Stomach (tissue), 9 donors: ENCODE measurements around the gene ERC1. TPM values are rescaled to one million over a fixed set of nuclear protein-coding genes. Genes with fewer than 3 reads are reported as not detected.

Experiments
- DNase-seq, 2 donors: peaks; one replicate each; pipeline versions ENCODE4 v3.0.0 to v3.0.0-alpha.2; 2013 to 2019
- H3K27ac ChIP-seq, 5 donors: fragments of 200-600 bp in 4 of 5; sonication (generic) in 4 of 5; one replicate each; pipeline ENCODE4 v1.5.1; 2013 to 2019; ENCODE audit warnings: mild to moderate bottlenecking in 1 of 5, moderate library complexity in 1 of 5
- H3K27me3 ChIP-seq, 3 donors: fragments of 200-600 bp; sonication (generic); one replicate each; pipeline ENCODE4 v1.5.1; 2017 to 2019; ENCODE audit warnings: mixed run types in 1 of 3
- H3K36me3 ChIP-seq, 4 donors: fragments of 200-600 bp; sonication (generic); 1 replicate in 3 of 4; 2 replicates in 1 of 4; pipeline ENCODE4 v1.5.1; 2016 to 2019
- H3K4me1 ChIP-seq, 4 donors: fragments of 200-600 bp; sonication (generic); one replicate each; pipeline ENCODE4 v1.5.1; 2016 to 2019
- H3K4me3 ChIP-seq, 4 donors: fragments of 200-600 bp; sonication (generic) in 3 of 4; one replicate each; pipeline ENCODE4 v1.5.1; 2016 to 2019; ENCODE audit warnings: mild to moderate bottlenecking in 1 of 4
- H3K9me3 ChIP-seq, 4 donors: fragments of 200-600 bp; sonication (generic); one replicate each; pipeline ENCODE4 v1.5.1; 2016 to 2019
- EP300 ChIP-seq: sonication (generic); formaldehyde crosslinking; IDR thresholded peaks from one replicate; pipeline ENCODE4 v1.6.1; 2017; ENCODE audit warnings: antibody characterized with exemption
- POLR2A ChIP-seq, 4 donors: fragments of 450-650 bp; IDR thresholded peaks; one replicate each; pipeline ENCODE4 v1.6.1; 2016; ENCODE audit warnings: antibody characterized with exemption in 4 of 4, control low read depth in 2 of 4, mild to moderate bottlenecking in 1 of 4, moderate library complexity in 1 of 4
- POLR2AphosphoS5 ChIP-seq, 3 donors: sonication (generic); formaldehyde crosslinking; IDR thresholded peaks; one replicate each; pipeline ENCODE4 v1.6.1; 2016; ENCODE audit warnings: antibody characterized with exemption in 3 of 3
- WGBS, 5 donors: extraction: QIAGEN DNeasy Blood & Tissue Kit in 3 of 5; methylation state at CpG; one replicate each; pipeline versions ENCODE4 v1.1.5 to v1.1.7; 2013 to 2018; 5-methylcytosine and 5-hydroxymethylcytosine counted together
- intact Hi-C: fragments of 100-400 bp; cut with DNase I; formaldehyde crosslinking; loops from one replicate; pipeline ENCODE4 v1.15.1; 2023; ENCODE audit warnings: low total_unique reads
- polyA plus RNA-seq, 3 donors: library from polyadenylated mRNA; stranded (reverse); fragments of 200-250 nt; gene quantifications; one replicate each; pipeline ENCODE4 v1.2.3, GENCODE V29; 2013
- total RNA-seq, 5 donors: library from RNA; depleted of rRNA; stranded (reverse); fragments of >200 nt; gene quantifications; one replicate each; pipeline versions ENCODE4 v1.1.0 to v1.2.3, GENCODE V29; 2014 to 2016
- TF ChIP-seq, protein P1 (sequence below), 7 experiments: fragments of 450-650 bp in 4 of 7; fragments of 200-600 bp in 3 of 7; sonication (generic) in 3 of 7; IDR thresholded peaks; one replicate each; pipeline ENCODE4 v1.5.1; 2016 to 2019; ENCODE audit warnings: antibody characterized with exemption in 7 of 7, control low read depth in 2 of 7, mild to moderate bottlenecking in 1 of 7
- donor health status: healthy with polysubstance abuse.
- donor health status: Bipolar disorder and iron deficiency.
- donor health status: healthy.

Gene ERC1
- total and polyA plus RNA-seq, 8 donors: 3.8 to 69.4 (median 51.6) TPM

DNA sequence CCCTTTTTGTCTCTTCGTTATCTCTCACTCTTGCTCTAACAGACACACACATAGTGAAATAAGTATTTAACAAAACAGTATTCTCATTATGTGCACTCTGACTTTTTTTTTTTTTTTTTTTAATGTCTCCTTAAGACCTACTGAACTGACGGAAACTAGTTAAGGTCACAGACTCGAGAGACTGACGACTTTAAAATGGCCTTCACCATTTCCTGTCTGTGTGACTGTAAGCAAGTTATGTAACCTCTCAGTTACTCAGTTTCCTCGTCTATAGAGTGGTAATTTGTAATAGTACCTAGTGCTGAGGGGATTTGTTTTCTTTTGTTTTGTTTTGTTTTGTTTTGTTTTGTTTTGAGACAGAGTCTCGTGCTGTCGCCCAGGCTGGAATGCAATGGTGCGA is 318.6 kb downstream of the ERC1 start:
- peaks cover 0 to 36% (median 12%) of the 10 kb centered on the region in 4 donors for H3K4me1 ChIP-seq
- no peaks in the 10 kb centered on the region for H3K27me3 ChIP-seq
- DNase-seq: no peak
- intact Hi-C loops: no loop called here
- no peak overlapping the region for H3K27ac ChIP-seq
- H3K9me3 ChIP-seq: peaks cover 0 to 3% (median 1%) of the 10 kb centered on the region in 4 donors
- 81 to 87% (median 85%) methylated on average over 8 of the region's 8 CpGs for whole genome bisulfite sequencing, 5 donors
- peaks cover 0 to 14% (median 3%) of the 10 kb centered on the region in 4 donors for H3K36me3 ChIP-seq
- TF ChIP-seq POLR2AphosphoS5 (IDR thresholded peaks at IDR 0.05): no peak
- no peak for TF ChIP-seq POLR2A (IDR thresholded peaks at IDR 0.05)
- TF ChIP-seq EP300: no peak
- TF ChIP-seq, protein P1, sequence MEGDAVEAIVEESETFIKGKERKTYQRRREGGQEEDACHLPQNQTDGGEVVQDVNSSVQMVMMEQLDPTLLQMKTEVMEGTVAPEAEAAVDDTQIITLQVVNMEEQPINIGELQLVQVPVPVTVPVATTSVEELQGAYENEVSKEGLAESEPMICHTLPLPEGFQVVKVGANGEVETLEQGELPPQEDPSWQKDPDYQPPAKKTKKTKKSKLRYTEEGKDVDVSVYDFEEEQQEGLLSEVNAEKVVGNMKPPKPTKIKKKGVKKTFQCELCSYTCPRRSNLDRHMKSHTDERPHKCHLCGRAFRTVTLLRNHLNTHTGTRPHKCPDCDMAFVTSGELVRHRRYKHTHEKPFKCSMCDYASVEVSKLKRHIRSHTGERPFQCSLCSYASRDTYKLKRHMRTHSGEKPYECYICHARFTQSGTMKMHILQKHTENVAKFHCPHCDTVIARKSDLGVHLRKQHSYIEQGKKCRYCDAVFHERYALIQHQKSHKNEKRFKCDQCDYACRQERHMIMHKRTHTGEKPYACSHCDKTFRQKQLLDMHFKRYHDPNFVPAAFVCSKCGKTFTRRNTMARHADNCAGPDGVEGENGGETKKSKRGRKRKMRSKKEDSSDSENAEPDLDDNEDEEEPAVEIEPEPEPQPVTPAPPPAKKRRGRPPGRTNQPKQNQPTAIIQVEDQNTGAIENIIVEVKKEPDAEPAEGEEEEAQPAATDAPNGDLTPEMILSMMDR (IDR thresholded peaks at IDR 0.05): no peak
- H3K4me3 ChIP-seq: no peak overlapping the region

DNA sequence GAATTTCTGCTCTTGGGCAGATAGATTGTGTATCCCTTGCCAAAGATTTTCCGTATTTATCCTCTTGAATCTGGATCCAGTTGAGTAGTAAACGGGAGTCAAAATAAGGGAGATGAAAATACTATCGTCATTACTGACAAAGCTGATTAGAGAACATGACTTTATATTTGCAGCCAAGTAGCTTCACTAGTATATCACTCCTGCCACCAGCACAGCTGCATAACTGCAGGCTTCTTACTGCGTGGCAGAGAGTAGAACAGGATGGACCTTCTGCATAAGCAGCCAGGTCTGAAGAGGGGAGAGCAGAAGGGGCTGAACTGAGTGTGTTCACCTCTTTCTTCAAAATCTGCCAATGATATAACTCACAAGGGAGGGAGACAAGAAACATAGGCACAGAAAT is 319.6 kb downstream of the ERC1 start:
- Histone ChIP-seq H3K36me3 (peaks cover 0 to 22% (median 5%) of the 10 kb centered on the region in 4 donors), H3K27me3 (no peaks in the 10 kb centered on the region), H3K27ac (no peak overlapping the region), H3K9me3 (peaks cover 0 to 10% (median 3%) of the 10 kb centered on the region in 4 donors), H3K4me3 (no peak overlapping the region), H3K4me1 (peaks cover 0 to 30% (median 9%) of the 10 kb centered on the region in 4 donors)
- DNase-seq: no peak
- intact Hi-C loops: no loop called here
- TF ChIP-seq POLR2A (IDR thresholded peaks at IDR 0.05): no peak
- TF ChIP-seq, protein P1 (IDR thresholded peaks at IDR 0.05): no peak
- TF ChIP-seq POLR2AphosphoS5 (IDR thresholded peaks at IDR 0.05): no peak
- TF ChIP-seq EP300: no peak
- WGBS, 5 donors: 54 to 68% (median 67%) methylated on average over 4 of the region's 4 CpGs

DNA sequence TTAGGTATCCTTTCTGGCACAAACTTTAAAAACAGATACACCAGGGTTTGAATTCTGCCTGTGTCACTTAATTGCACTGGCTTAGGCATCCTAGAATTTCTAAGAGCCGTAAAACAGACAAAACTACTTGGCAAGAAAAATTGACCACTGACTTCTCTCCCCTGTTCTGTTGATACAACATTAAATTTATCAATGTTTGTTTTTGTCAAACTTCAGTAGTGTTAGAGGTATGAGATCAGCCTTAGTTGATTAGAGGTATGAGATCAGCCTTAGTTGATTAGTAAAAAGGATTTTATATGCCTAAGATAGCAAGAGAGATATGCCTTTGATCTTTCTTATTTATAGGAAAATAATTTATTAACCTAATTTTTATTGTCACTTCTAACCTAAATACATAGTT is 320.1 kb downstream of the ERC1 start:
- TF ChIP-seq EP300: no peak
- no peak for TF ChIP-seq POLR2A (IDR thresholded peaks at IDR 0.05)
- TF ChIP-seq, protein P1 (IDR thresholded peaks at IDR 0.05): no peak
- no peak for TF ChIP-seq POLR2AphosphoS5 (IDR thresholded peaks at IDR 0.05)
- Histone ChIP-seq H3K27me3 (no peaks in the 10 kb centered on the region), H3K4me1 (peaks cover 0 to 25% (median 8%) of the 10 kb centered on the region in 4 donors), H3K36me3 (peaks cover 0 to 22% (median 5%) of the 10 kb centered on the region in 4 donors), H3K9me3 (peaks cover 0 to 10% (median 3%) of the 10 kb centered on the region in 4 donors), H3K27ac (no peak overlapping the region), H3K4me3 (no peak overlapping the region)
- WGBS, 5 donors: 24 to 50% (median 35%) methylated on average over 1 of the region's 1 CpG
- intact Hi-C loops: no loop called here
- no peak for DNase-seq

DNA sequence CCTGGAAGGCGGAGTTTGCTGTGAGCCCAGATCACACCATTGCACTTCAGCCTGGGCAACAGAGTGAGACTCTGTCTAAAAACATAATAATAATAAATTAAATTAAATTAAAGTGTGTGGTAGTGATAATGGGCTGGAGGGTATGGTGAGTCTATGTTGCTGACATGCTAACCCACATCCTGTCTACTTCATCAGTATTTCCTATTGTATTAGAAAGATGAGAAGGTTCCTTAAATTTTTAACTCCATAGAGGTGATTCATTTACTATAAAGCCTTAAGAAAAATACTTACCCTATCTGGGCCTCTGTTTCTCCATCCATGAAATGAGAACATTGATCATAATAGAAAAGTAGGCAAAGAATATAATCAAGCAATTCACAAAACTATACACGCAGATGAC is 322.9 kb downstream of the ERC1 start:
- DNase-seq: no peak
- H3K4me3 ChIP-seq: no peak overlapping the region
- H3K27ac ChIP-seq: no peak overlapping the region
- H3K27me3 ChIP-seq: no peaks in the 10 kb centered on the region
- peaks cover 4 to 34% (median 18%) of the 10 kb centered on the region in 4 donors for H3K4me1 ChIP-seq
- TF ChIP-seq, protein P1 (IDR thresholded peaks at IDR 0.05): no peak
- TF ChIP-seq POLR2A (IDR thresholded peaks at IDR 0.05) (no peak), POLR2AphosphoS5 (IDR thresholded peaks at IDR 0.05) (no peak), EP300 (no peak)
- 98 to 99% (median 98%) methylated on average over 2 of the region's 2 CpGs for WGBS, 5 donors
- H3K9me3 ChIP-seq: peaks cover 0 to 10% (median 3%) of the 10 kb centered on the region in 4 donors
- peaks cover 0 to 22% (median 5%) of the 10 kb centered on the region in 4 donors for H3K36me3 ChIP-seq
- intact Hi-C loops: no loop called here
